Colon (tissue), 2 donors: Measurements from ENCODE around the gene PRKCB.

ENCODE experiments used
- FAIRE-seq: peaks from 2 replicates; lab custom pipeline; 2012; peaks lifted over from hg19 to GRCh38; lab: Jason Lieb, UNC
- donor health status: control.
- donor health status: control.

Gene PRKCB

DNA sequence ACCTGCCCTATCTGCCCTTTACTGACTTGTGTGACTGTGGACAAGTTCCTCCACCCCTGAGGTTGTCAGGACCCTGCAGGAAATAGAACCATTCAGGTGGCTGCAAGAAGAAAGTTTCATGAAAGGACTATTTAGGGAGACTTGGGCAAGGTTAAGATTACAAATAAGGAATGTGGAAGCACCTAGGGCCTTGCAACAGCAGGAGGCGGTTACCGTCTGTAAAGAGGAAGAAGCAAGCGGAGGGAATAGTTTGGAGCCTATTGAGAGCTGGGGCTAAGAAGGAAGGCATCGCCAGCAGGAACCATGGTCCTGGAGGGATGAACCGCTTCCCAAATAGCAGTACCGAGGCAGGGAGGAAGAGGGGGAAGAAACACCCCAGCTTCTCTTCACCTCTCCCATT, 132.4 kb downstream of the PRKCB start:
- FAIRE-seq = no peak

DNA sequence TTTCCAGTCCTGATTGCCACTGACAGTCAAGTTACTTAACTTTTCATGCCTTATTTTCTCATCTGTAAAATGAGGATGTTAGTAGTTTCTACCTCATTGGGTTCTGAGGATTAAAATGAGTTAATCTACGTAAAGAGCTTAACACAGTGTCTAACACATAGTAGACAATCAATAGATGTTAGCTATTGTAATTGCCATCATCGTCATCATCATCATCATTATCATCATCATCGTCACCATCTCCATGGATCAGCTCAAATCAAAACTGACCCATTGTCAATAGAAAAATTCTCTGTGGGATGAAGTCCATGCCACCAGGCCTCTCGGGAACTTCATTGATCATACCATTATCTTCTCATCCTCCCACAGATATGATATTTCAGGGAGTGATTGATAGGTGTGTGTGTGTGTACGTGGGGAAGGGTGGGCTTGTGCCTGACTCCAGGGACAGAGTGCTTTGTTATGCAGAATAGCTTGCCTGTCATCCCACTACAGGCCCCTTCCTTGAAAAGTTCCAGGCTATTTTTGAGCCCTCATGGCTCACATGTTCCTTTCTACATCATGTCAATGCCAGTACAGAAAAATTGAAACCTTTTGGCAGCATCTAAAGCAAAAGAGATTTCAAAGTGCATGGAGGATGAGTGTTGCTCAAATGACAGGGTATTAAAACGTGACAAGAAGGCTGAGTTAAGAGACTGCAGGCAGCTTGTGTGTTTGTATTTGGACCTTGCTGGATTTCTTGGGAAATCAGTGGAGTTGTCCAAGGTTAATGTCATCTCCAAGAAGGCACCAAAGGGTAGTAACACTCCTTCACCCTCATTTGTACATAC, 133.9 kb downstream of the PRKCB start:
- FAIRE-seq = no peak

DNA sequence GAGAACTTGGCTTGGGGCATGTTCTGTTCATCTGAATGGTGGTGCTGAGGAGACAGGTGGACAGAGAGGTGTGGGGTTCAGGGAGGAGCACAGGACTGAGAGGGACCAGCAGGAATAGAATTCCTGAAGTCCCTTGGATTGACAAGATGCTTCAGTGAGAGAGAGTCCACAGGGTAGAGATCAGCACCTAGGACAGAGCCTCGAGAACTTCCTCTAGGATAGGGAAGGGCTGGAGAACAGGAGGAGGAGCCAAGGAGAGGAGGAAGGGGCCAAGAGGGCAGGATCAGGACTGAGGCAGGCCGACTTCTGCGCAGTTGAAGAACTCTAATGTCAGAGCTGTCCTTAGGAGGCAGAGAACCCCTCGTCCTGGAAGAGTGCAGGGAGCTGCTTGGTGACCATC, 138.4 kb downstream of the PRKCB start:
- FAIRE-seq = no peak

DNA sequence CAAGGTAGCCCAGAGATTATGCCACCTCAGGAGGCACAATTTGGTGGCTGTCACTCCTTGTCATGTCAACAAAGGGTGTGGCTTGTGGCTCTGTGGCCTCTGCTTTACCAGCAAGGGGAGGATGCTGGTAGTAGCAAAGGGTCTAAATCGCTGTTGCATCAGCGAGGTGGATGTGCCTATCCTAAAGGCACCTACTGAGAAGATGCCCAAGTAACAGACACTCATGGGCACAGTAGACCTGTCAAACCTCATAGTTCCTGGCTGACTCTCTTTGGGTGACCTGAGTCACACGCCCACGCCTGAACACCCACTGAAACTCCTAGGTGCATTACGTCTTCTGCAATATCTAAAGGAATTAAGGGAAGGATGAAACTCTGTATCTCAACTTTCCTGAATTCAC, 139.5 kb downstream of the PRKCB start:
- FAIRE-seq = no peak

DNA sequence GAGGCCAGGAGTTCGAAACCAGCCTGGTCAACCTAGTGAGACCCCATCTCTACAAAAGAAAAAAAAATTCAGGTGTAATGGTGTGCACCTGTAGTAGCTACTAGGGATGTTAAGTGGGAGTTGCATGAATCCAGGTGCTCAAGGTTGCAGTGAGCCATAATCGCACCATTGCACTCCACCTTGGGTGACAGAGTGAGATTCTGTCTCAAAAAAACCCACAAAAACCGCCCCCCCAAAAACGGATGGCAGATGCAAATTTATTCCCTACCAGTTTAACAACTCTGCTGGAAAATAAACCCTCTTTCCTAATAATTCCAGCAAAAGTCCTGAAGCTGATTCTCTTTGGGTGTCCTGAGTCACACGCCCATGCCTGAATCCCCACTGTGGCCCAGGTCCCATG, 140.3 kb downstream of the PRKCB start:
- no peak for FAIRE-seq

DNA sequence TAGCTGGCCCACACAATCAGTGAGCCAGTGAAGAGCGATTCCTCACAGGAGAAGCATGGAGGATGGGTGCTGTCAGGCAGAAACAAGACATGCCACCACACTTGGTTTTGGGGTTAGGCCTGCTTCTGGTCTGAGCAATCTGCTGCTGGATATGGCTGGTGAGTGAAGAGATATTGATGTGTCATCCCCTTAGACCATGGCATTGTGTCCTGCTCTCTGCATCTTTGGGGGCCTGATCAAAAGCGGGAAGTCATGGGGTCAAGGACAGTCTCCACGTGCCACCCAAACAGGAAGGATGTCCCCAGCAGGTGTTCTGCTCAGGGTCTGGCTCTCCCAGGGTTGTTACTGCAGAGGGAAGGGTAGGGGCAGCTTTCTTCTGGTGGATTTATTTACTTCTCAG, 140.7 kb downstream of the PRKCB start:
- FAIRE-seq = no peak

DNA sequence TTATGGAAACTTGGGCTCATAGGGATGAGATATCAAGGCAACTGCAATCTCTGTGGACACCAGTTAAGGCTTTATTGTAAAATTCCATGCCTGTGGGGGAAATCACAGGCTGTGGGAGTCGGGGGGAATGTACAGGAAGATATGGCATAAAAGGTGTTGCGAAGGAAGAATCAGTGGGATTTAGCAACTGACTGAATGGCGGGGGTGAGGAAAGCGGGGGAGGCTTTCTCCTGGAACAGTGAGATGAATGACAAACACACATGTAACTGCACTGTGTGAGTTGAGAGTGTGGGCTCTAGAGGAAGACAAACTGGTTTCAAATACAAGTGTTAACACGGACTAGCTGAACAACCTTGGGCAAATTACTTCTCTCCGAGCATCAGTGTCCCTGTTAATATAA, 143.7 kb downstream of the PRKCB start:
- no peak for FAIRE-seq

DNA sequence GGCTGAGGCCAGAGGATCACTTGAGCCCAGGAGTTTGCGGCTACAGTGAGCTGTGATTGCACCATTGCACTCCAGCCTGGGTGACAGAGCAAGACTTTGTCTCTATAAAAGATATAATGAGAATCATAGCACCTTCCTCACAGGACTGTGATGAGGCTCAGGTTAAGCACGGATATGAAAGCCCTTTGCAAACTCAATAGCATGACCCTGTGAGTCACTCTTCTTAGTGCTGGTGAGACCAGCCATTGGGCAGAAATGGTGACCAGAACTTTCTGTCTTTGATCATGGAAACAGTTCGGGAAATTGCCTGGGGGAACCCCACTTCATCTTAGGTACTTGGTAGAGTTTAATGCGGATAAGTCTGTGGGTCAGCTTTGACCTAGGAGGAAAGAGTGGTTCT, 144.2 kb downstream of the PRKCB start:
- FAIRE-seq = no peak

DNA sequence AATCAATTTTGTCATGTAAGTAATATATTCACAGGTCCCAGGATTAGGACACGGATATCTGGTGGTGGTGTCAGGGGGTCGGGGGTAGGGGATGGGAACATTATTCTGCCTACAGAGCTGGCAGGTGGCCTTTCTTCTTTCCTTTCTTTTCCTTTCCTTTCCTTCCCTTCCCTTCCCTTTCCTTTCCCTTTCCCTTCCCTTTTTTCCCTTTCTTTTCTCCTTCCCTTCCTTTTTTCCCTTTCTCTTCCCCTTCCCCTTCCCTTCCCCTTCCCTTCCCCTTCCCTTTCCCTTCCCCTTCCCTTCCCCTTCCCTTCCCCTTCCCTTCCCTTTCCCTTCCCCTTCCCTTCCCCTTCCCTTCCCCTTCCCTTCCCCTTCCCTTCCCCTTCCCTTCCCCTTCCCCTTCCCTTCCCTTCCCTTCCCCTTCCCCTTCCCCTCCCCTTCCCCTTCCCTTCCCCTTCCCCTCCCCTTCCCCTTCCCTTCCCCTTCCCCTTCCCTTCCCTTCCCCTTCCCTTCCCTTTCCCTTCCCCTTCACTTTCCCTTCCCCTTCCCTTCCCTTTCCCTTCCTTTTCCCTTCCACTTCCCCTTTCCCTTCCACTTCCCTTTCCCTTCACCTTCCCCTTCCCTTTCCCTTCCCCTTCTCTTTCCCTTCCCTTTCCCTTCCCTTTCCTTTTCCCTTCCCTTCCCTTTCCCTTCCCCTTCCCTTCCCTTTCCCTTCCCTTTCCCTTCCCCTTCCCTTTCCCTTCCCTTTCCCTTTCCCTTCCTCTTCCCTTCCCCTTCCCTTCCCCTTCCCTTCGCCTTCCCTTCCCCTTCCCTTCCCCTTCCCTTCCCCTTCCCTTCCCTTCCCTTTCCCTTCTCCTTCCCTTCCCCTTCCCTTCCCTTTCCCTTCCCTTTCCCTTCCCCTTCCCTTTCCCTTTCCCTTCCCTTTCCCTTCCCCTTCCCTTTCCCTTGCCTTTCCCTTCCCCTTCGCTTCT, 145.9 kb downstream of the PRKCB start:
- FAIRE-seq = no peak

DNA sequence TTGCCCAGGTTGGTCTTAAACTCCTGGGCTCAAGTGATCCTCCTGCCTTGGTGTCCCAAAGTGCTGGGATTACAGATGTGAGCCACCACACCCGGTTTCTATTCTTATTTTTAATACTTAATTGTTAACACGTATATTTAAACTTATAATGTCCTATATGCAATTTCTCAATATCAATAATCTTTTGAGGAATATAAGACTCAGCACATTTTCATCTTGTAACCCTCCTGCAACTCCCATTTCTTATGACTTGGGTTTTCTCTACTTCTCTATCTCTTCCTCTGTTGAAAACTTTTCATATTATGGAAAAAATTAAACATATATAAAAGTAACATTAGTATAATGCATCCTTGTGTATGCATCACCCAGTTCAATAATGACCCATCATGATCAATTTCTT, 150.7 kb downstream of the PRKCB start:
- FAIRE-seq = no peak

DNA sequence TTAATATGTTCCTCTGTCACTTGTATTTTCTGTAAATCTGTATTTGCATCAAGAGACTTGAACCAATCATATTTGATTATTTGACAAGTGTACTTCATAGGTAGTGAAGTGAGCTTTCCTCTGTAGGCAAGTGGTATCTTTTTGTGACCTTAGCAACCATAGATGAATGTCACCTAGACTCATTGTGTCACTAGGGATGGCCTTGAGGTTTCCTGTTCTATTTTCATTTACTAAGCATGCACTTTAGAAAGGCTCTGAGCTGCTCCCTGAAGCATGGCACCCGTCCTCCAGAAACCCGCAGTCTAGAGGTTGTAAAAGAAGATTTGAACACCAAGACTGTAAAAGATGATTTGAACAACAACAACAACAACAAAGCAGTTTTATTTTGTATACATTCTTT, 151.7 kb downstream of the PRKCB start:
- FAIRE-seq = no peak

DNA sequence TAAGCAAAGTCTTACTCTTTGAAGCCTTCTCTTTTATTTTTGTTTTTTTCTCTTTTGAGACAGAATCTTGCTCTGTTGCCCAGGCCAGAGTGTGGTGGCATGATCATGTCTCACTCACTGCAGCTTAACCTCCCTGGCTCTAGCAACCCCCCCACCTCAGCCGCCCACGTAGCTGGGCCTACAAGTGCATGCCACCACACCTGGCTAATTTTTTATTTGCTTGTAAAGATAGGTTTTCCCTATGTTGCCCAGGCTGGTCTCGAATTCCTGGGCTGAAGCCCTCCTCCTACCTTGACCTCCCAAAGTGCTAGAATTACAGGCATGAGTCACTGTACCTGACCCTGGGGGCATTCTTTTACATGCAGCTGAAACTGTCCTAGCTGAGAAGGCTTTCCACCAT, 154.7 kb downstream of the PRKCB start:
- no peak for FAIRE-seq

DNA sequence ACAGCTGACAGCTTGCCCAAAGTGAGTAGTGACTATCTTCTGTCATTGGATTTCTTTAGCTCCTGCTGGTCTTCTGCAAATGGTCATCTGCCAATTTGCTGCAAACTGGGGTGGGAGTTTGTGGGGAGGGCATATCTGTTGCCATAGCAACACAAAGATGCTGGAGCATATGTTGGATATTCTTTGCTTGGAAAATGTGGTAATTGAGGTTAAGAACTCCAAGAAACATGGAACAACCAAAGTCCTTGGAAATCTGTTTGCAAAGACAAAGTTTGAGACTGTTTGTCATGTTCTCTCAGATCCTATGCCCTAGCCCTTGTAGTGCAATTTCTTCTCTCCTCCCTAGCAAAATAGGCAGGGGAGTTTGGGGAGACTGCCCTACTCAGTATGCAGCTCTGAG, 155.3 kb downstream of the PRKCB start:
- FAIRE-seq = no peak

DNA sequence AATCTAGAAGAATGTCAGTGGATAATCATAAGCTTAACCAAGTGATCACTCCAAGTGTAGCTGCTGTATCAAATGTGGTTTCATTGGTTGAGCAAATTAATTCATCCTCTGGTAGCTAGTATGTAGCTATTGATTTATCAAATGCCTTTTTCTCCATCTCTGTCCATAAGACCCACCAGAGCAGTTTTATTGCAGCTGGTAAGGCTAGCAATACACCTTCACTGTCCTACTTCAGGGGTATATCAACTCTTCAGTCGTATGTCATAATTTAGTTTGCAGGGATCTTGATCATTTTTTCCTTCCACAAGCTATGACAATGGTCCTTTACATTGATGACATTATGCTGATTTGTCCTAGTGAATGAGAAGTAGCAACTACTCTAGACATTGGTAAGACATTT, 158.8 kb downstream of the PRKCB start:
- FAIRE-seq = no peak

DNA sequence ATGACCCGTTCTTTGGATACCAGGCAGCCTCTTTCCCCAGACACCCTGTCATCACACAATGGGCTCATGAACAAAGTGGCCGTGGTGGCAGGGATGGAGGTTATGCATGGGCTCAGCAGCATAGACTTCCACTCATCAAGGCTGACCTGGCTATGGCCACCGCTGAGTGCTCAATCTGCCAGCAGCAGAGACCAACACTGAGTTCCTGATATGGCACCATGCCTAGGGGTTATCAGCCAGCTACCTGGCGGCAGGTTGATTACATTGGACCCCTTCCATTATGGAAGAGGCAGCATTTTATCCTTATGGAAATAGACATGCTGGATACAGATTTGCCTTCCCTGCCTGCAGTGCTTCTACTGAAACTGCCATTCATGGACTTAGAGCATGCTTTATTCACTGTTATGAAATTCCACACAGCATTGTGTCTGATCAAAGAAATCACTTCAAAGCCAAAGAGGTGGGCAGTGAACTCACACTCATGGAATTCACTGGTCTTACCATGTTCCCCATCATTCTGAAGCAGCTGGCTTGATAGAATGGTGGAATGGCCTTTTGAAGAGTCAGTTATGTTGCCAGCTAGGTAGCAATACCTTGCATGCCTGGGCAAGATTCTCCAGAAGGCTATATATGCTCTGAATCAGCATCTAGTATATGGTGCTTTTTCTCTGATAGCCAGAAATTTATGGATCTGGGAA, 160.6 kb downstream of the PRKCB start:
- FAIRE-seq = no peak

DNA sequence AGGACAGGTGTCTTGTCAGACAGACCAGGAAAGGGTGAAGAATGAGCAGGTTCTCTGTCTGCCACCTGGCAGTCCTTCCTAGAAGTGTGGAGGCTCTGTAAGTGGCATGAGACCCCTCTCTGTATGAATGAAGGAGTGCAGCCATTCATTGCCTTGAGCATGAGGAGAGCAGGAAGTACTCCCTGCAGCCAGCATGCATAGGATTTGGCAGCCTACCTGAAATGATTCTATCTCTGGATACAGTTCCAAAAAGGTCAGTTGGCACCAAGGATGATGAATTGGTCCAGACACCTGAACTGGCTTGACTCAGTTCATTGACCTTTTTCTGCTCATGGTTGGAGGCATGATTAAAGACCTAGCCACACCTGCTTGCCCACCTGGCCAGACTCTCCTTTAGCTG, 163.0 kb downstream of the PRKCB start:
- FAIRE-seq = no peak

DNA sequence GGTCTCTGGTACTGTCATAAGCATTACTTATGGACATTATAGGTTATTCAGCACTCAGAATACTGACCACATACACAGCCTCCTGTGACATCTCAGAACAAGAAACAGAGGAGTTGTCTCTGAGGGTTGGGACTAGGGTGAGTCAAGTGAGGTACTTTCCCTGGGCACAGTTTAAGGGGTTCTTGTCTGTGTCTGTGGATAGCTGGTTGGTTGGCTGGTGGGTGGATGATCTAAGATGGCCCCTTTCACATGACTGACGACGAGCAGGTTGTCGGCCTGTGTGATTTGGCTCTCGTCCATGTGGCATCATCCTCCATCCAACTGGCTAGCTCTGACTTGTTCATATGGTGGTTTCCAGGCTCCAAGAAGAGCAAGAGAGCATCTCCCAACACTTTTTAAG, 163.9 kb downstream of the PRKCB start:
- no peak for FAIRE-seq

DNA sequence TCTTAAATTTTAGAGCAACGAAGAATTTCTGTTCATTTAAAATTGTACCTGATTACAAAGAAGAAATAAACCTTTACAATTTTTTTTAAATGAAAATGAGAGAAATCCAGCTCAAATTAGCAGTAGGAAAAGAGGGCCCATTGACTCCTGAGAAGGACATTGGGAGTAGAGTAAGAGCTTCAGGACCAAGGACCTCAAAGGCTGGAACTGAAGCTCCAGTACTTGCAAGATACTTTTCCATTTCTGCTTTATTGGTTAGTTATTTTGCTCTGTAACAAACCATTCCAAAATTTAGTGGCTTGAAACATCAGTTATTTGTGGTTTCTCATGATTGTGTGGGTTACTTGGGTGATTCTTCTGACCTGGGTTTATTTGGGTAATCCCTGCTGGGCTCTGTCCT, 165.9 kb downstream of the PRKCB start:
- FAIRE-seq = no peak

DNA sequence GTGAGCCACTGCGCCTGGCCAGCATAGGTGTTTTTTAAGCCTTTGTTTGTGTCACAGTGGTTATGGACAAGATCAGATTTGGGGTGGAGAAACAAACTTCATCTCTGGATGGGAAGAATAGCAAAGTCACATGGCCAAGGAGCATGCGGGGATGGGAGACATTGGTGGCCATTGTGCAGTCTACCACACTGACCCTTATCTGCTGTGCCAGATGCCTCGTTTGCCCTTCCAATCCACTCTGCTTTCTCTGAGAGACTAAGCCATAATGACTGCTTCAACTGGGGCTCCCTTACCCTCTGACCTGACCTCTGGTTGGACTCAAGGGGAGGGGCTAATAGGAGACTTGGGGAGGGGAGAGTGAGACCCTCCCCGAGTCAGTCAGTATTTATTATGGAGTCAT, 166.8 kb downstream of the PRKCB start:
- FAIRE-seq = no peak

DNA sequence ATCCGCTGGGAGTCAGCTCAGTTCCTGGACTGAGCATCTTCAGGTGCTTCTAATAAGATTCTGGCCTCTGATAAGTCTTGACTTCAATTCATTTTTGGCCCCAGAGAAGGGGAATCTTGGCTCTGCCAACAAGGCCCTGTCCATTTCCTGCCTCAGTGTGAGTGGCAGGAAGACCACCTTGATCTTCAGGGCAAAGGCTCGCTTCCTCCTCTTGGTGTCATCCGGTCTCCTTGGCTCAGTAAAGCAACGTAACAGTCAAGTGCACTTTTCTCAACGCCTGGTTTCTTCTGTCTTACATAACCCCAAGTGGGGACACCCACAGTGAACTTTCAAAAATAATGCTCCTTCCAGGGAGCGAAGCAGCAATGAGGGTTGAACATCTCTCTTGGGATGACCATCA, 169.8 kb downstream of the PRKCB start:
- no peak for FAIRE-seq

DNA sequence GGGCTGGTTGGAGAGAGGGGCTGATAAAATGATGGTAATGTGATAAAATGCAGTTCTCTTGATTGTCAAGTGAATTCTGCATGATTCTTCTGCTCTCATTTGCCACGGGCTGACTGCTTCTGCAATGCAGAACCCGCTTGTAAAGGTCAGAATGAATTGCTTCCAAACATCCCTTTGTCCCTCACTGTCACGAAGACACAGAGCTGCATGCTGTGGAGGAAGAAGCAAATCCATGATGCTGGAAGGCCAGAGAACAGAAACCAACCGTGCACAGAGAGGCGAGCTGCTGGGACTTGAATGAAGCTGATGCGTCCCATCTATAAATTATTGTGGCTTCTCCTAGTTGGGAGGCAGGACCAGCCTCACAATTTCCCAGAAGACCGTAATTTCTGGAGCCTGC, 171.6 kb downstream of the PRKCB start:
- FAIRE-seq = no peak

DNA sequence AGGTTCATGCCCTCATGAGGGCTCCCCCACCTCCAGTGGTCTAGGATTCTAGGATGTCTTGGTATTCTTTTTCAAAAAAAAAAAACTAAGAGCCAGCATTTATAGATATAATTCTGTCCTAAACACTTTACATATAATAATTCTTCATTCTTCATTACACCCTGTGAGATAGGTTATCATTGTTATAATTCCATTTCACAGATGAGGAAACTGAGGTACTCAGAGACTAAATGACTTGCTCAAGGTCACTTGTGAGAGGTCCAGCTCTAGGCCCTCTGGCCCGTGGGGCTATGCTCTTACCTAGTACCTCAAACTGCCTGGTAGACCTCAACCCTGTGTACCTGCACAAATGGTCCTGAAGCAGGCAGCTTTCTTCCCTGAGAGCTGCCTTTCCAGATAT, 172.2 kb downstream of the PRKCB start:
- no peak for FAIRE-seq

DNA sequence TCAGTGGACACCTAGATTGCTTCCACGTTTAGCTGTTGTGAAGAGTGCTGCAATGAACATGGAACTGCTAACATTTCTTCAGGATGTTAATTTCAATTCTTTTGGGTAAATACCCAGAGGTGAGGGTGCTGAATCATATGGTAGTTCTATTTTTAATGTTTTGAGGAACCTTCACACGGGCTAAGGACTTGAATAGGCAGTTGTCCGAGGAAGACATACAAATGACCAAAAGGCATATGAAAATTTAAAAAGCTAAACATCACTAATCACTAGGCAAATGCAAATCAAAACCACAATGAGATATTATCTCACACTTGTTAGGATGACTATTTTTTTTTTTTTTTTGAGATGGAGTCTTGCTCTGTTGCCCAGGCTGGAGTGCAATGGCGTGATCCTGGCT, 173.3 kb downstream of the PRKCB start:
- FAIRE-seq = no peak
